DMS114 treated with DMSO at 0.1 percent for 48 hours (cell line): Measurements from ENCODE around the gene GAS1.

ENCODE experiments used
- DNase-seq: peaks from one replicate; lab custom pipeline; 2025; ENCODE audit not compliant: unreplicated experiment; lab: John Stamatoyannopoulos, UW

The GAS1 gene

DNA sequence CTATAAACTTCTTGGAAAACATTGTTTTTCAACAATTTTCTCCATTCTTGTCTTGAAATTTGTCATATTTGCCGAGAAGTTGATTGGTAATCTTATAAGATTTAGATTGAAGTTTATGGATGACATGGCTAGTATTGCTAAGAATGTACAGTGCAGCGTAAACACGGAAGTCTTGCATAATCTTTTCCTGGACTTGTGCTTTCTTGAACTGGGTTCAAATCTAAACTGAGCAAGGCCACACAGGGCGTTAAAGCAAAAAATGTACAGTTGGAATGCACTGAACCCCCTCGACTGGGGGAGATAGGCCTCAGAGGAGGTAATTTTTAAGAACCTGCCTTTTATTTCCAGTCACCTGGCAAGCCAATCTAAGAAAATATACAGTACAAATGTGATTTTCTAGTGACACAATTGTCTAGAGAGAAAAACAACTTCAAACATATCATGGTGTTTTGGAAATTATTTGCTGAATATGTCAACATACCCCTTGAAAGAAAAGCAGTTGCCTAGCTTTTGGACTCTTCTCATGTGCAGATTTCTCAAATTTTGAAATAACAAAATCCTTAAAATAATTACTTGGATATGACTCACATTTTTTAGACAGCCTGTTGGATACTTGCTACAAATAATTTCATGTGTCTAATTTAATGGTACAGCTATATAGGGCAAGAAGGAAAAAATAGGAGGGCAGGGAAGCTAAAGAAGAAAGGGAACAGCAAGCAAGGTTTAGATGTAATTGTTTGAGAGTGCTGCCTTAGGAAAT, 18.5 kb upstream of the GAS1 start:
- DNase-seq, result no peak

DNA sequence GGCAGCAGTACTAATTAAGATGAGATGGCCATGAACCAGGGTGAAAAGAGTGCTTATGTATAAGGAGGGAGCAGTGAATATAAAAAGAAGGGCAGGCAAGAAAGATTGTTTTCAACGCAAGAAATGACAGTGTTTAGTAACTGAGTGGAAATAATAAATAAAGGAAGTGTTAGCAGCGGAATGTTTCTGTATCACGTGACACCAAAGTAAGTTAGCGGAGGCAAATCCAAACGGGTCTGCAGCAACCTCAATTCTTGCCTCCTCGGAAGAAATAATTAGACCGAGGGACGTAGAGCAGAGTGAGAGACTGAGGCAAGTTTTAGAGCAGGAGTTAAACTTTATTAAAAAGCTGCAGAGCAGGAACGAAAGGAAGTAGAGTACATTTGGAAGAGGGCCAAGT, 15.4 kb upstream of the GAS1 start:
- DNase-seq, result no peak

DNA sequence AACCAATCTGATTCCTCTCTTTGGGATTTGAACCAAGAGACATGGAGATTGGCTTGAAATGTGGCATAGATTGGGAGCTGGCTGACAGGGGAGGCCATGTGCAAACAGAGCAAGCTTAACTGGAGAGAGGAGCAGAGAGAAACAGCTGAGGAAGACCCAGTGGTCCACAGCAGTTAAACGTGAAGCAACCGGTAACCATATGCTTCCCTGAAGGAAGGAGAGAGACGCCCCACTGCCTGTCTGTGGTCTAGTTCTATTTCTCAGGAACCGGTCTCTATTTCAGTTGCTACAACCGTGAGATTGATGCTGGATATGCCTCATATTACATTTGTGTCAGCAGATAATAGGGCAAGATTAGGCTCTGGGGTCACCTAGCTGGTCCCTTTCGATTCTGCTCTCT, 13.6 kb upstream of the GAS1 start:
- no peak for DNase-seq

DNA sequence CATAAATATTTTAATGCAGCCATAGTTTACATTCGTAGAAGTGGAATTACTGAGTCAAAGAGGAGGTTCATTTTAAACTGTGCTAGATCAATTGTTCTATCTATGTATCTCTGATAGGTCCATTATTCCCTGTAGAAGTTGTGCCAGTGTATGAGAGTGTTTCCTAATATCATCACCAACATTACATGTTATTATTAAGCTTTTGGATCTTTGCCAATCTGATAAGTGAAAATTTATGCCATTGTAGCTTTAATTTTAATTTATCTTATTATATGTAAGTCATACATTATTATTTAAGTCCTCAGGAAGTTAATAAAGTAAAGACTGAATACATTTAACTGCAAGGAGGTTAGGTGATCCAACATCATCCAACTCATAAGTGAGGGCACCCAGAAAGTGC, 10.9 kb upstream of the GAS1 start:
- no peak for DNase-seq

DNA sequence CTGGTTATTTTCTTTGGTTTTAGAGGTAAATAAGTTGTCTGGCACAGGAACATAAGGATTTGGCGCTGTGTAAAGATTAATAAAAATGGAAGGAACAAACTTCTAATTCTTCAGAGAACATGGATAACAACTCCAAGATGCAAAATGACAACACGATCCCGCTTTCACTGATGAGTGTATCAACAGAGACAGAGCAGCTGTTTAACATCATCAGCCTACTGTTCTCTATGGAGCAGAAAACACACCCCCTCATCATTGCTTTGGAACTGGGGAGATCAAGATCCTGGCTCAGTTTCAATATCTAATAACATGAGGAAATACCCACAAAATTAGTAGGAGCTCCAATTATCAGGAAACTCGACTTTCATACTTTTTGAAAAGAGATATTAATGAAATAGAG, 8.3 kb upstream of the GAS1 start:
- DNase-seq, result no peak

DNA sequence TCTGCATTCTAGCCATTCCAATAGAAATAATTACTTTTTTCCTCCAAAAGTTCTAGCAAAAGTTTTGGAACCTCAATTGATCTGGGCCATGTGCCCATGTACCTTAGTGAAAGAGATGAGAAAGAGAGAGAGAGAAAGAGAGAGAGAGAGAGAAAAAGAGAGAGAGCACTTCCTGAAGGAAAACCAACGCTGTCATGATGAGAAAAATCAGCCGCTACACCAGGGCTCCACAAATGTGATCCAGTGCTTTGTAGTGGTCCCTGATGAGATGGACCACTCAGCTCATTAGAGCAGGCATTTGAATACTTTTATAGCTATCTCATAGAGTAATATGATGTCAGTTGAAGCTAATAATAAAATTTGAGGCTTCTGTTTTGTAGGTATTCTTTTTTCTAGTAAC, 7.7 kb upstream of the GAS1 start:
- no peak for DNase-seq

DNA sequence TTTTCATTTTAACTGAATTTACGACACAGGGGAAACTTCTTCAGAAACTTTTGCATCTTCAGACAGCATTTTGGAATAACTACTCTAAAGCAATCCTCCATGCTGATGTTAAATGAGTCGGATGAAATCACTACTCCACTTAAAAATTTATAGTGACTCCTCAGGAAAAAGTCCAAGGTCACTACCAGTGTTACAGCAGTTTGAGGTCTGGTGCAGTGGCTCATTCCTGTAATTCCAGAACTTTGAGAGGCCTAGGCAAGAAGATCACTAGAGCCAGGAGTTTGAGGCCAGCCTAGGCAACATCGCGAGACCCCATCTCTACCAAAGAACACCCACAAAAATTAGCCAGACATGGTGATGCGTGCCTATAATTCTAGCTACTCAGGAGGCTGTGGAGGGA, 5.9 kb upstream of the GAS1 start:
- no peak for DNase-seq

DNA sequence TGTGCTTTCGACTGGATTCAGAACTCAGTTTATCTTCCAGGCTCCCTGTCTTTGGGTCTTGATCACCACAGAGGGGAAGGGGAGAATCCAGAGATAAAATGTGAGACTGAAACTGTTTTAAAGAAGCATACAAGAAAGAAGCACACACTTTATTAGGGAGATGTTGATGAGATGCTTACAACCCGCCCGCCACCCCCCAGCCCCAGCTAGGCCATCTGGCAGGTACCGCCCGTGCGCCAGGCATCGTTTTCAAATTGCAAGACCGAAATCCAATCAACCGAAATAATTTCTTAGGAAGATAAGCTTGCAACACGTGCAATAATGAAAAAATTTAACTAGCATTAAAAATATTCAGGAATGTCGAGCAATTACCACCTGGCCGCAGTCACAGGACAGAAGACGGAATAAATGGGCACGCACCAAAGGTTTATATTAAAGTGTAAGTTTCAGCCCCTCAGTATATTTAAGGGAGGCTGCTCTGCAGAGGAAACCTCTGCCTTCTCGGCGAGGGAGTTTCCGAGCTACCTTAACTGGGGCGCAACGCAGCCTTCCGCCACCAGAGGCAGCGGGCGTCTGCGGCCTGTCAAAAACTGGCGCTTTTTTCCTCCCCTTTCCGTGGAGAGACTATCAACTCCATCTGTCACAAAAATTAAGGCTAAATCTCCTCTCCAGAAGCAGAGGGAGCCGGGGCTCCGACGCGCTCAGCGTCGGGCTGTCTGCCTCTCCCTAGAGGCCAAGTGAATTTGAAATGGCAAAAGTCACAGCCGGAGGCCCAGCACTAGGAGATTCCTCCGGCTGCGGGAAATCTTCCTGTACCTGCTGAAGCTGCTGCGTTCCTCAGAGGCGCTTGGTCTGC, 996 bp upstream of the GAS1 start:
- DNase-seq, result peak; percentile 70

DNA sequence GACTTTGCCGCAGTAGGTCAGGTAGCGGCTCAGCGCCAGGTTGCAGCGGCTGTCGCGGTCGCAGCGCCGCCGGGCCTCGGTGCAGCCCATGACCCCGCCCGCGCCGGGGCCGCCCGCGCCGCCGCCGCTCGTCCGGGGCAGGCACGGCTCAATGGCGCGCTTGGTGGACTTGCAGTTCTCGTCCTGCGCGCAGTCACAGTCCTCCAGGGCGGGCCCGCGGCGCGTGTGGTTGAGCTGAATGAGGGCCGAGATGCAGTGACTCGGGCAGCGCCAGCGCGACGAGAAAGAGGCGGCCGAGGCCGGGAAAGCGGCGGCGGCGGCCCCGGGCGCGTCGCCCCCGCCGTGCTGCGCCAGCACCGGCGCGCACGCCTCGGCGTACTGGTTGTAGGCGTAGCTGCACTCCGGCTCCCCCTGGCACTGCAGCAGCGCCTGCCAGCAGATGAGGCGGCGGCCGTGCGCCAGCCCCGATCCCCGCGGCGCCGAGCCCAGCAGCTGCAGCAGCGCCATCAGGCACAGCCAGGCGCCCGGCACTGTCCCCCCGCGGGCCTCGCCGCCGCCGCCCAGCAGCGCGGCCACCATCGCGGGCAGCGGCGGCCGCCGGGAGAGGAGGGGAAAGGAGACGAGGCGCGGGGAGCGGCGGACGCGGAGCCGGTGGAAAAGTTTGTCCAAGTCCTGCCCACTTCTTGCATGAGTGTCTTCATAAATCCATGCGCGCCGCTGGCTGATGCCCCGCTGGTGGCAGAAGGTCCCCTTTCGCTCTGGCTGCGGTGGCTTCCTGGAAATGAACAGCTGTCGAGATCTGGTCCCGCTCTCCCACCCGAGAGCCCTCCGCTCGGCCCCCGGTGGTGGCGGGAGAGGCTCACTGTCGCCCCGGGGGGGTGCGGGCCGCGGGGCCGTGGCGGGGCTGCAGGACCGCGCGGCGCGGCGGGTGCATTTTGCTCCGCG, 833 bp downstream of the GAS1 start:
- DNase-seq, result no peak

DNA sequence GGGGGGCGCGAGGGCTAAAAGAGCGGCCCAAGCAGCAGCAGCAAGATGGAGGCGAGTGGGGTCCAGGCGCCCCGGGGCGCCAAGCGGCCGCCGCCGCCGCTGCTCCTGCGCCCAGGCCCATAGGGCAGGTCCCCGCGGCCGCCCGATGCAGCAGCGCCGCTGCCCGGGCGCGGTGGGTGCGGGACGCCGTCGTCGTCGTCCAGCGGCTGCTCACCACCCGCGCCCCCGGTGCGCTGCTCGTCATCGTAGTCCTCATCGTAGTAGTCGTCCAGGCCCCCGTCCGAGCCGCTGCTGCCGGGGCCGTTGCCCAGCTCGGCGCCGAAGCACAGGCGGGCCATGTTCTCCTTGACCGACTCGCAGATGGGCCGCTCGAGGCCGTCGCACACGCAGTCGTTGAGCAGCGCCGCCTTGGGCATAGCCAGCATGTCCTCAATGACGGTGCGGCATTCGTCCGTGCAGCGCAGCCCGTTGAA, 1.5 kb downstream of the GAS1 start:
- no peak for DNase-seq

DNA sequence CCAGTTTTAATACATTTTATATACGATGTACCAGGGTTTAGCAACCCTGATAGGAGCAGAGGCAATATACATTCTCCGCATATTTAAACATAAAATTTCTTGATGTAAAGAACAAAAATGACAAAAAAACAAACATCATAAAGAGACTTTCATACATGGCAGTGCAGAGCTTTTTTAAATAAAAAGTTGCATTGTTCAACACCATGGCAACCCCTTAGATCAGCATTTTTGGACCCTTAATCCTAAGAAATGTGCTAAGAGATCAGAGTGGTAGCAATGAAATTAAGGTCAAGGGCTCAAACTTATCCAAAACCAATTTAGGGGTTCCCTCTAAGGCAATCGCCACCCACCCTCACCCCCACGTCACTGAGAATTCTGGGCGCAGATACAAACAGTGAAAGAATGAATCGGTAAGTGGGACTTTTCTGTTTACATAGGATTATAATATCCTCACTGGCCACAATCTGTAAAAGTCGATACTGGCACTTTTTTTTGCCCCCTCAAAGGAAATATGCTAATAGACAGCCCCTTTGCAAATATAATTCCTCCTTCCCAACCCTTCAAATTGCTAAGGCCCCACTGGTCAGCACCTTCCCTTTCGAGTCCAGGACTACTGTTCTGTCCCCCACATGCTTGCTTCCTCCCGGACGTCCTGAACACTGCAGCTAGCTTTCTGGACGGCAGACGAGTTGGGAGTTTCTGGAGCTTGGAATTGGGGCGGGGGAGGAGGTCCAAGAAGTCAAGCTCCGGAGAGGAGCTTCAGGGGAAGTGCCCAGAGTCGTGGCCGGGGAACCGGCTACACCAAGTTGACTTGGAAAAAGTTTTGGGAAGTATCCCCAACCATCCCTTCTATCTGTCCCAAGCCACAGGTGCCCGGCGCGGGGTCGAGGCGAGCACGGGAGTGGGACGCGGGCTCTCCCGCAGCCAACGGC, 2.2 kb downstream of the GAS1 start:
- DNase-seq, result peak; percentile 7

DNA sequence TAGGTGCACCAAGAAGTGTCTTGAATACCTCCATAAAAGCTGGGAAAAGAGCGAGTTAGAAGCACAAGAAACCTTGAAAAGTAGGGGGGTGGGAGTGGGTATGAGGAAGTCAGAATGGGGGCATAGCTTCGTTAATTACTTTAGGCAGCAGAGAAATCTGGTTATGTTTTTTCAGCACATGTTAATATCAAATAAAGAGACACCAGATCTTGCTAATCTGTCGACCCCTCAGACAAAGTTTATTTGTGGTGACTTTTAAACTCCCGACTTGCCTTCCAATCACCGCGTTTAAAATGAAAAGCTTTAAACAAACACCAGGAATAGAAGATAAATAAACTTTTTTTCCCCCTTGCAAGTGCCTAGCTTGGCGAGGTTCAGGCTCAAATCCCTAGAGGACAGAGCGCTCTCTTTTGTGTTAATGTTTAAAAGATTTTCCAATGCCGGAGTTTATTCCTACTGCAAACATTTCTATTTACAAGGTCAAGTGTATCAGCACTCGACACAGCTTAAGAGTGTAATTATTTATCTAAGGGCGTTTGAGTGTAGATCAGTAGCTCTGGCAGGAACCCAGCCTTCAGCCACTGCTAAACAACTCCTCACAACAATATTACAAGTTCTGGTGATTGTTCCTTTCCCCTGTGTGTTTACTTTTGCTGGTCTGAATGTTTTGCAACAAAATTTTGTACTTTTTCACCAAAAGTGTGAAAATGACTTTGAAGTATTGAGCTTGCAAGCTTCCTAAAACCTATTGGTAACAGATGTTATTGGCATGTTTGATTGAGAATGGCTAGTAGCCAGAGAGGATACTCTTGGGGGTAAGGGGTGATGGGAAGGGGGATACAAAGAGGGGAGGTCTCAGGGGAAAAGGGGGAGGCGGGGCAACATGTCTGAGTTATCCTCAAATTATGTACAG, 3.8 kb downstream of the GAS1 start:
- DNase-seq, result no peak

DNA sequence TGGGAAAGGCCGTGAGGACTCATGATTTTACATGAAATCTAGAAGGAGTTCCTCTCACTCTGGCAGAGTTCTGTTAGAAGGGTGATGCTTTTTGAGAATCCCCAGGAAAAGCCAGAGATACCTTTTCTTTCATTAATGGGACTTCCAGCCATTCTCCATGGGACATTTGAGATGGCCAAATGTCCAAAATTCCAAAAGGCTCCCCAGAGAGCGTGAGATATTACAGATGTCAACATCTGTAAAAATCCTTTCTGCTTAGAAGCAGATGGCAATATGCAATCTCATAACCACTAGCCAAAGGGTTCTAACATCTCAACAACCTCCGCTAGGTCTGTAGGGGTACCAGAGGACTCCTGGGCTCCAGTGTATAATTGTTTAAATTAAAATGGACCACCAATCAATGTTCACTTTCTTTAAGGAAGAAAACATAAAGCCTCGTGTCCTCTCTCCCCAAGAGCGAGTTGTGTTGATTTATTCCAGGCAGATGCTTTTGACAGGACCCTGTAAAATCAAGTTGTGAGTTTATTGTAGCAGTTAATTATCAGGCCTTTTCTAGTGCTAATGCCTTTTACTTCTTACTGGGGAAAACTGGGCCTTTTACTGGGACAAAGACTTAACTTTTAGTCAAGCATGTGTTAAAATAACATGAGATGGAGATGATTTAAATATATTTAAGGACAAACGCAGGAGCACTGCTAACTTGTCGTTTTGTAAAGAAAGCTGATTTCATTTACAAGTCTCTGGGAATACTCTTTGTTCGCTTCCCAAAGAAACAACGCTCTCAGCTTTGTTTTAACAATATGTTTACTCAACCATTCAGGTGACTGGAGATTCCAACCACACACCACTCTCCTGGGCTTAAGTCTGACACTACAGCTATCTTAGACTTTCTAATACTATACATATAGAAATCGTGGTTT, 4.8 kb downstream of the GAS1 start:
- DNase-seq, result no peak

DNA sequence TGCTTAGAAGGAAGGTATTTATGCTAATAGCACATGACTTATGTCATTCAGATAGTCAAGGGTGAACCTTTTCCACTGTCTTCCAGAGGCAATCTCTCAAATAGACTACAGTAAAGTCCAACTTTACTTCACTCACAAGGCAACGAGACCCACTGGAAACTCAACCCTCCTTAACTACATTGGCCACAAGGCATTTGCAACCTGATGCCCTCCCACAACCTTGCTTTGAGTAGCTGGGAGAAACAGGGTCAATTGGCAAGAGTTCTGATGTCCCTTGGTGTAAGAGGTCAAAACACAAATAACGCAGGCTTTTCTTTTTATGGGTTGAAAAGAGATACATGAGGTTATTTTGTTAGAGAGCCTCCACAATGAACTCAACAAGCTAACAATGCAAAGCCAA, 6.1 kb downstream of the GAS1 start:
- DNase-seq, result no peak

DNA sequence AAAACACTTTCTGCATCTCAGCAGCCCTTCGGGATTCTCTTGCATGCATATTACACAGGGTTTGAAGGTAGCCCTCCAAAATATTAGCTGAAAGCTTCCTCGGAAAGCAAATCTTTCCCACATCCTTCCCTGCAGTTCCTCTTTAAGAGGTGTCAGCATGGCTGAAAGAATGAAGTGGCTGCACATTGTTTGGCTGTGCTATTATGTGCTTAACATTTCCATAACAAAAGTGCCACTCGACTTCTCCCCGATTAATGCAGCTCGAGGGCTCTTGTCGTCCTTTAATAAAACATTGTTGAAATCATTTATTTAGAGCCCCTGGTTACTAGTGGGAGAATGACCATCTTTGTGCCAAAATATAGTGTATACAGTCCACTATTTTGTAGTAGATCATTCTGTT, 6.5 kb downstream of the GAS1 start:
- DNase-seq, result no peak

DNA sequence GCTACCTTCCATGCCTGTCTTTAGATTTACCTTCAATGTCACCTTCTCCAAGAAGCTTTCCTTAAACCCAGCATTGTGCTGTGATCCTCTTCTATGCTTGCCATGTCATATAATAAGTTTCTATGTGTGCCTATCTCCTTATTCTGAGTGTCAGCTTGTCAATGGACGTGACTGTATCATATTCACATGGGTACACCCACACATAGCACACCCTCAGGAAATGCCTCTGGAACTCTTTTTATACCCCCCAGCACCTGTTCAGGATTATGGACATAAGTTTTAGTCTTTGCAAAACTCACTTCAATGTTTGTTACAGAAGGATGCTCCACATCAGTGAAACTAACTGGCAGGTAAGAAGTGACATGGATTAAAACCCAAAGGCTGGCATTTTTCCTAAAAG, 7.4 kb downstream of the GAS1 start:
- no peak for DNase-seq

DNA sequence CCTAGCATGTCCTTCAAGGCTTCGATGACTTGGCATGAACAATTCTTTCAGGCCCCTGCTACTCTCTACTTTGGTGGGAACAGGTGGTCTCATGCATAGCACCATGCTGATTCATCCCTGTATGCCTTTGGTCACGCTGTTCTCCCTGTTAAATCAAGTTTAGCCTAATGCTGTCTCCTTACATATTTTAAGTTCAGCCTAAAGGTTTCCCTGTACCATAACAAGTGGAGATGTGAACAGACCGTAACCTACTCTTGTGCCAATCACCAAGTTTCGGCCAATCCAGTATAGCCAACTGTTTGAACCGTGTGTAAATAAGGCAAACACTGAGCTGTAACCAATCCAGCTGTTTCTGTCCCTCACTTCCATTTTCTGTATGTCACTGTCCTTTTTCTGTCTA, 8.0 kb downstream of the GAS1 start:
- DNase-seq, result no peak

DNA sequence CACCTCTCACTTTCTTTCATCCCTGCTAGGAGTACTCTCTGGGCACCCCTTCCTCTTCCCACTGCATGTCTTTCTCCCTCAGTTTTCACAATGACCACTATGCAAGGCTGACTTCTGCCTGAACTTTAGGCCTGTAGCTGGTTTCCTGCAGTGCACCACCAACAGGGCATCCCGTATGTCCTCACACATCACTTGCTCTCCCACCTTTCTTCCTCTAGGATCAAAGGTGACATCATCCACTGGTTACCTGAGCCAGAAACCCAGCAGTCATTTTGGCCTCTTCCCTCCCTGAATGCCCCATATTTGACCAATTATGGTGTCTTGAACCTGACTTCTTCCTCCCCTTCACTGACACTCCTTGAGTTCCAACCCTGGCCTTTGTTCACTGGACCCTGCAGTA, 8.5 kb downstream of the GAS1 start:
- DNase-seq, result no peak
